Effector CD4-positive, alpha-beta T cell (primary cell): ENCODE results near the gene ANKS1B.
"Not testable (repeated sequence)": the region's sequence is repeated elsewhere in the genome, so short reads cannot be mapped to it uniquely, and the experiment has no call there.

Source experiments
- DNase-seq: peaks from one replicate; pipeline ENCODE4 v3.0.0-alpha.2; 2020

Gene ANKS1B

DNA sequence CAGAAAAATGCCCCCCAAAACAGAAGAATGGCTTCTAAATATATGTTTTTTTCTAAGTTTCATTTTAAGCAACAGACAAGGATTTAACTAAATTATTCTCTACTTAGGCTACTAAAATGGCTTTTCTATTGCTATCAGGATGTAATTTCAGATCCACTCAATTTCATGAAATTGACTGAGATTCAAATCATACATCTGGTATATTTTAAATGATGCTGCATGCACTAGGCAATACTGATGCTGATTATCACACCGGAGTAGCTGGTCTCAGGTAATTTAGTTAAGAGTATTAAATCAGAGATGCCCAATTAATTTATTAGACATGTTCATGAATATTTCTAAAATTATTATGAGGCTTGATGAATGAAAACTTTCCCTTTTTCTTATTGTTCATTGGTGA, 1188.0 kb downstream of the ANKS1B start:
- no peak for DNase-seq

GRCh38 chr12:98793121-98793520, 1191.6 kb downstream of the ANKS1B start:
- DNase-seq: no peak

GRCh38 chr12:98791406-98791805, 1193.3 kb downstream of the ANKS1B start:
- DNase-seq: no peak

GRCh38 chr12:98788396-98788795, 1196.3 kb downstream of the ANKS1B start:
- DNase-seq: no peak

DNA sequence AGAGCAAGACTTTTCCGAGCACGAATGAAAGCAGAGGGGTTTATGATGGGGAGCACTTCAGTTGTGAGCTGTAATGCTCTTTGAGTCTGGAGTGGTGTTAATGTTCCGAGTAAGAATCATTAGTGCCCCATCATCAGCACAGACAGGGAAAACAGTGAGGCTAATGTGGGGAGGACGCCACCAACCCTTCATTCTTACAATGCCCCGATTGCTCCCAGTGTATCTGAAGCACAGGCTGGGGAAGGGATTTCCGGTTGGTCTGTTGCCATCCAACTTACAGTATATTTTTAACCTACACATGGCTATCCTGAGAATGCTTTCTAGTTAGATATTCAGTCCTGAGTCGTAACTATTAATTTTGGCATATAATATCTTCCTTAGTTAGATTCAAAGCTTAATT, 1198.1 kb downstream of the ANKS1B start:
- no peak for DNase-seq

DNA sequence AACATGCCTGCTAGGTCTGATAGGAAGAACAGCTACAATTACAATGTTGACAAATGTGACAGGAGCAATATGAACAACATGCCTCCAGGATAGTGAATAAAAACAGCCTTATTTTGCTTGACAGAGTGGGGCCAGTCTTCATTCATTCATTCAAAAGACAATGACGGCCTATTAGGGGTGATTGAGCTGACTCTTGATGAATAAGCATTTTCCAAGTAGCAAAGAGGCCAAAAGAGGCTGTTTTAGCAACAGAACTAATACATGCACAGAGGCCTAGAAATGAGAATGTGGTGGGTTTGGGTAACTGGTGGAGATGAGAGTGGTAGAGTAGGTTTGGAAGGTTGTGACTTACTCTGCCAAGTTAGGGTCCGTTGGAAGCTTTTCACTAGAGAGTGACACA, 1201.3 kb downstream of the ANKS1B start:
- no peak for DNase-seq

- DNase-seq: no peak
Measured at GRCh38 chr12:98780261-98780660, 1204.5 kb downstream of the ANKS1B start.

GRCh38 chr12:98772818-98773217, 1211.9 kb downstream of the ANKS1B start:
- no peak for DNase-seq

DNA sequence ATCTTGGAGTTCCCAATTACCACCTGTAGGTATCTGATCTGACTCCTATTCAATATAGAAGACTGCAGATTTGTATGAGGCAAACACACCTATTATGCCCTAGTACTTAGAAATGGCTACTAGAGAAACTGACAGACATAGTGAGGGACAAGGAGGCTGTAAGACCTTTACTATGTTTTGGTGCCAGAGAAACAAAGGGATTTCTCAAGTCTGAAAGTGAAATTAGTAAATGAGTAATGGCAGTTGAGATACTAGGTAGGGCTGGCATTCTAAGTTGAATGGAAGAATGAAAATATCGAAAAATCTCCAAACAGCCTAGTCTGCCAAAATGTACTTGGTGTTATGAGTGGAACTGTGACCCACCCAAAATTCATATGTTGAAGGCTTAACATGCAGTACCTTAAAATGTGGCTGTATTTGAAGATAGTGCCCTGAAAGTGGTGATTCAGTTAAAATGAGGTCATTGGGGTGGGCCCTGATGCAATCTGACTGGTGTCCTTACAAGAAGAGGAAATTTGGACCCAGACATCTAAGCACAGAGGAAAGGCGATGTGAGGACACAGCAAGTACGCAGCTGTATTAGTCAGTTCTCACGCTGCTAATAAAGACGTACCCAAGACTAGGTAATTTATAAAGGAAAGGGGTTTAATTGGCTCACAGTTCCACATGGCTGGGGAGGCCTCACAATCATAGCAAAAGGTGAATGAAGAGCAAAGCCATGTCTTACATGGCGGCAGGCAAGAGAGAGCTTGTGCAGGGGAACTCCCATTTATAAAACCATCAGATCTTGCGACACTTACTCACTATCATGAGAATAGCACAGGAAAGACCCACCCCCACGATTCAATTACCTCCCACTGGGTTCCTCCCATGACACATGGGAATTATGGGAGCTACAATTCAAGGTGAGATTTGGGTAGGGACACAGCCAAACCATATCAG, 1212.7 kb downstream of the ANKS1B start:
- no peak for DNase-seq

DNA sequence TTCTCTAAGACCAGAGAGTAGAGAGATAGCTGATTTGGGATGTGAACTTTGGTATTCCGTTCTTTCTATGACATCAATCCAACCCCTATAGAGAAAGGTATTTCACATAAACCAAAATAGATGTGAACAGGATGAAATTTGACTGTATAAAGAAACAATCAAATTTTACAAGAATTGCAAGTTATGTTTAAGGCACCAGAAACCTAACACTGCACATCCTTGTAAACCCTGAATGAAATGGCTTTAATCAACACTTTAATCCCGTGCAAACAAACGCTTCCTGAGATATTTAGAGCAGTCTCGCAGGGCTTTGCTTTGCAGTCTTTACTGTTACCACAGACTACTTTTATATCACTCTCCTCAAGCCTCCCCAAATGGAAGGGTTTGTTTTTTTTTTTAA, 1214.5 kb downstream of the ANKS1B start:
- no peak for DNase-seq

DNA sequence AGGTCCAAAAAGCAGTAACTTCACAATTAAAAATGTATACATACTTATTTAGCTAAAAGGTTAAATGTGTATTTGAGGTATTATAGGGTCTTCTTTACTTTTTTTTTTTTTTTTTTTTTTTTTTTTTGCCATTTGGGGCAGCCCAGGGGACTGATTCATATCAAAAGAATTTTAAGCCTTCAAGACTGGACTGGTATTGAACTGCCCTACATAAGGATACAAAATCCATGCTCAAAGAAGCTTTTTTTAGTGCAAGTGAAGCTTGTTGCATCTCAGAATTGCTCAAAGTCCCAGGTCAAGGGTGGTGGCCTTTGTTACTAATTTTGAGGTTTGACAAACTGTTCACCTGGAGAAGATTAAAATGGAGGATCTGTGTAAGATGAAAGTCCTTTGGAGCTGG, 1215.7 kb downstream of the ANKS1B start:
- DNase-seq: no peak

GRCh38 chr12:98767248-98767647, 1217.5 kb downstream of the ANKS1B start:
- no peak for DNase-seq

- DNase-seq: no peak
Measured at GRCh38 chr12:98763656-98764055, 1221.1 kb downstream of the ANKS1B start.

GRCh38 chr12:98758331-98758730, 1226.4 kb downstream of the ANKS1B start:
- DNase-seq: no peak

DNA sequence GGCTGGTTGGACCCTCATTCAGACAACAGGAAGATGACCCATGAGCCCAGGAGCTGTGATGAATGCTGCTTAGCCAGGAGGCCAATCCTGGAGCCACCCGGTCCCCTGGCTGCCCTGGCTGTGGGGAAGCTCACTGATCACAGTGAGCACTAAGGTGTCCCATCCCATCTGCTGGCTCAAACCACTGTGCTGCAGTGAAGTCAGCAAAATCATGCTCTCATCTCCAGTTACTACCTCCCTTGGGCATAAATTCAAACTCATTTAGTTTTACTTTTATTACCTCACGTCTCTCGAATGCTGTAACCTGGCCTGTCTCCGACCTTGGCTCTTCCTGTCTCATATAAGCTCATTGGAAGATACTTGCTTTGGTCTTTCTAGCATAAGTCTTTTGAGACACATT, 1227.3 kb downstream of the ANKS1B start:
- DNase-seq: no peak

DNA sequence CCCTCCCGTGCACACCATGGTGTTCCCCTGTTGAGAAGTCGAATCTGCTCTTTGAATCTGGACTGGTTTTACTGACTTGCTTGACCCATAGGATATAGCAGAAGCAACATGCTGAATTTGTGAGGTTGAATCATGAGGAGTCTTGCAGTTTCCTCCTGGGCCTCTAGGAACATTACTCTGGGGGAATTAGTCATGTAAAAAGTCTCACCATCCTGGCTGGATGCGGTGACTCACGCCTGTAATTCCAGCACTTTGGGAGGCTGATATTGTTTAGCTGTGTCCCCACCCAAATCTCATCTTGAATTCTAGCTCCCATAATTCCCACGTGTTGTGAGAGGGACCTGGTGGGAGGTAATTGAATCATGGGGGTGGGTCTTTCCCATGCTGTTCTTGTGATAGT, 1228.9 kb downstream of the ANKS1B start:
- not testable (repeated sequence) for DNase-seq

DNA sequence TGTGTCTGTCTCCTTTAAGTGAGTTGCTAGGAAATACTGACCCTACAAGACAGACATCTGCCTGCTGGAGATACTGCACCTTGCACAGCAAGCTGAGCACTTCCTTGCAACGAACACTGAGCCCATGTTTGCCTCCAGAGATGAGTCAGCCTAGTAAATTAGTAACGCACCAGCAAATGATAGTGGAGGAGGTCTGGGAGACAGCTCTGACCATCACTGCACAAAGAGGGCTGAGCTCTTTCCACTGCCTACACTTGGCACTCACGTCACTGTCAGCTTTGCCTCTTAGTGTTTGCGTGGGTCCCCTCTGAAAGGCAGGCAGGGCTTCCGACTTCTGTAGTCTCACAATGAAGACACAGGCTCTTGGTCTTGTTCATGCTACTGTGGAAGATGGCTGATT, 1230.6 kb downstream of the ANKS1B start:
- DNase-seq: no peak

GRCh38 chr12:98752726-98753125, 1232.0 kb downstream of the ANKS1B start:
- no peak for DNase-seq

- DNase-seq: no peak
Measured at GRCh38 chr12:98751580-98752115, 1233.1 kb downstream of the ANKS1B start.

DNA sequence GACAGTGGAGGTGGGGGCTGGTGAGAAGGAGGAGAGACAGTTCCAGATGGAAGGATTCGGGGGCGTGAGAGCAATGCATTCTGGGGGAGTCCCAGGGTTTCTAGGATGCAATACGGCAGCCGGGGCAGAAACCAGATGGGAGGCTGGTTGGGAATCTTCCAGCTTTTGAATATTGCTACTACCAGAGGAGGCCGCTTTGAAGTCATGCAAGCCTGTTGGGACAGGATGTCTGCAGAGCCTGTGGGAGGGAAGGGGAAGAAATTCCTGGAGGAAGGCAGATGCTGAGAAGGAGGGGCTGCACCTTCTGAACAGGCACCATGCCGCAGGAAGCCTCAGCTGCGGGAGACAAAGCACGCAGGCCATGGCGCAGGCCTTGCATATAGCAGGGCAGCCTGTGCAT, 1234.2 kb downstream of the ANKS1B start:
- DNase-seq: no peak

DNA sequence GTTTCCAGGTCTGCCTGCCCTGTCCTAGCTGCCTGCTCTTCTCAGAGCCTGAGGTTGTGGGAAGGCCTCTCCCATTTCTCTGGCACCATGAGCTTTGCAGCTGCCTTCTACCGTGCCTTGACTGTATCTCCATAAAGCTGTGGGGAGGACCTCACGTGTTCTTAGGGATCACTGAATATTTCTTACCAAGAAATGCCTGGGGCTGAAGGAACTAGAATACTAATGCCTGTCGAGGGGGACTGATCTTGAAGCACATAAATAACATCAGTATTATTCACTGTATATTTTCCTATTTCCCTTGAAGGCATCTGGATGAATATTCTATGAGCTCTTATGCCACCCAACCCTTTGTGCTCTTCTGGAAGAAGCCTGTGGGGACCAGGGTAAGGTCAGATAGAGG, 1236.3 kb downstream of the ANKS1B start:
- no peak for DNase-seq

DNA sequence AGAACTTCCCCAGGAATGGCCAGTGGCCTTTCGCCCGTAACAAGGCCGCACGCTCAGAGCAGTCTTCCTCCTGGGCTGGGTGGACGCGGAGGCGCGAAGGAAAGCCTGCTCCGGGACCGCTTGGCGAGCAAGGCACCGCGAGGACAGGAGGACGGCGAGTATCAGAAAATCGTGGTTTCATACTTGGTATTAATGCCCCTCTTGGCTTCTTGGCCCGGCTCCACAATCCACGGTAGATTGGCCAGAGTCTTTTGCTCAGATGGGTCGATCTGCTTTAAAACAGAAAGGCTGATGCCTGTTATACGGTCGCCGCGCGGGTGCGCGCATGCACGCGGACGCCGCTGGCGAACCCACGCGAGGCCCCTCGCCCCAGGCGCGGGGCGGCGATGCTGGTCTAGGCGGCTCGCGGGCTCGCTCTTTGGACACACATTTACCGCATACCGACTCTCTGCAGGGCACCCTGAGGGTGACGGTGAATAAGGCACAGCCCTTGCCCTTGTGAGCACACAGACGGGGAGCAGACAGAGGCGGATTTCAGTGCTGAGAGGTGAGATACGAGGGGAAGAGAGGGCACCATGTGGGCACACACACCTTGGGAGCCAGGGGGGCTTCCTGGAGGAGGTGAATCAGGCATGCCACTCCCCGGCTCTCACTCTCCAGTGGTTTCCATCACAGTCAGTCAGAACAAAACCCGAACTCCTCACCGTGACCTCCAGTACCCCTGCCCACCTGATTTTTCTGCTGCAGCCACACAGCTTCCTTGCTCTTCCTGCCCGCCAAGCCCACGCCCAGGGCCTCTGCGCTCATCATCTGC, 1239.0 kb downstream of the ANKS1B start:
- no peak for DNase-seq

- DNase-seq: no peak
Measured at GRCh38 chr12:98744680-98745079, 1240.1 kb downstream of the ANKS1B start.
